ENCODE results near the gene KIF17.
"Not testable (repeated sequence)": the region's sequence is repeated elsewhere in the genome, so short reads cannot be mapped to it uniquely, and the experiment has no call there.

Gene KIF17

DNA sequence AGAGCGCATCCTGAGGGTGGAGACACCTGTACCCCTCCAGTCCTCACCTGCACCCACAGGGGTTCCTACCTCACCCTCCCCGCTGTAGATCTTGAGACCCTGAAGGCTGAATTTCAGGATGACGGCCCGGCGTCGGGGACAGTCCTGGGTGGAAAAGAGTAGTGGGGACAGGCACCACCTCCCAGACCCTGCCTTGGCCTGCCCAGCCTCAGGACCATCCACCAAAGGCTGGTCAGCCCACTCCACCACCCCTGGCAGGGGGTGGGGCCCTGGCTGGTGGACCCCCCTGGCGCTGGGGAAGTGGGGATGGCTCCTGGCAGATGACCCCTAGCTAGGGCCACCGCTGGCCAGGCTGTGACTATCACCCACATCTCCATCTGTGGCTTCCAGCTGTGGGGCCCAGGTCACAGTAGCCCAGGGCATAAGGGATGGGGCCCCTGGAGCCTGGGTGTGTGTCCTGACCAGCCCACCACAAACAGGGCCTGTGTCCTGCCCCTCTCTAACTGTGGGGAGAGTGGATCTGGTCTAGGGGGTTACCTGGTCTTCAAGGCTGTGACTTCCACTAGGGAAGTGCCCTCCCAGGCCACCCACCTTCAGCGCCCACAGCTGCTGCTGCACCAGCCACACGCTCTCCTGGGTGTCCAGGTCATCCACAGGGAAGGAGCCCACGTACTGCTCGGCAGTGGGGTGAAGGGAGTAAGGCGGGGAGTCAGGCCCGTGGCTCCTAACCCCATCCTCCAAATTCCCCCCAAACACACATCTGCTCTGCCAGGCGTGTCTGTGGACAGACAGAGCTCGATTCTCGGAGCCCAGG, 9.3 kb upstream of the KIF17 start:
- DNase-seq: peak; percentile 45

DNA sequence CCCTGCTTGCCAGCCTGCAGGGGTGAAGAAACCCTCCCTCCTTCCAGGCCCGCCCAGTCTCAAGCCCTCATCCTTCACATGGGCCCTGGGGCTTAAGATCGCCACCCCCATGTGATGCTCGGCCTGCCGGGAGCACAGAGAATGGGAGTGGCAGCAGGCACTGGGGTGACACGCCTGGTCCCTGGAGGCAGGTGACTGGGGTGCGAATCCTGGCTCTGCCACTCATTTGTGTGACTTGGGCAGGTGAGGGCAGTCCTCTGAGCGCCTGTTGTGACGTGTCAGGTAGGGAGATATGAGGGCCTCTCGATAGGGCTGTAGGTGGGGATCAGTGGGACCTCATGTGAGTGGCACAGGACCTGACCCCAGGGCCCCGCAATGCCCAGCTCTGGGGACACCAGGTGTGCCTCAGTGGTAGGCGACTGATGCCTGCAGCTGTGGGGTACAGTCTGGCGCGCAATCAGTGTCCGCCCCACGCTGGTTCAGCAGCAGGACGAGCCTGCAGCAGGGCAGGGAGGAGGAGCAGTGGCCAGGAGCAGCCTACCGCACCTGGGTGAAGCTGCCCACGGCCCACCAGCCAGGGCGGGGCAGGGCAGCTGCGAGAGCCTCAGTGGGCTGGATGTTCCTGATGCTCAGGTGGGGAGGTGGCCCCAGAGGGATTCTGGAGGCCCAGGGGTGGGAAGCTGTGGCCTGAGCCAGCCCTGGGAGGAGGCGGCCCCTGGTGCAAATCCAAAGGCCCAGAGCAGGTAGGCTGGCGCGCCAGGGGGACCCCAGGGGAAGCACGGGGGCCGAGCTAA, 8.5 kb upstream of the KIF17 start:
- DNase-seq: peak; percentile 36

DNA sequence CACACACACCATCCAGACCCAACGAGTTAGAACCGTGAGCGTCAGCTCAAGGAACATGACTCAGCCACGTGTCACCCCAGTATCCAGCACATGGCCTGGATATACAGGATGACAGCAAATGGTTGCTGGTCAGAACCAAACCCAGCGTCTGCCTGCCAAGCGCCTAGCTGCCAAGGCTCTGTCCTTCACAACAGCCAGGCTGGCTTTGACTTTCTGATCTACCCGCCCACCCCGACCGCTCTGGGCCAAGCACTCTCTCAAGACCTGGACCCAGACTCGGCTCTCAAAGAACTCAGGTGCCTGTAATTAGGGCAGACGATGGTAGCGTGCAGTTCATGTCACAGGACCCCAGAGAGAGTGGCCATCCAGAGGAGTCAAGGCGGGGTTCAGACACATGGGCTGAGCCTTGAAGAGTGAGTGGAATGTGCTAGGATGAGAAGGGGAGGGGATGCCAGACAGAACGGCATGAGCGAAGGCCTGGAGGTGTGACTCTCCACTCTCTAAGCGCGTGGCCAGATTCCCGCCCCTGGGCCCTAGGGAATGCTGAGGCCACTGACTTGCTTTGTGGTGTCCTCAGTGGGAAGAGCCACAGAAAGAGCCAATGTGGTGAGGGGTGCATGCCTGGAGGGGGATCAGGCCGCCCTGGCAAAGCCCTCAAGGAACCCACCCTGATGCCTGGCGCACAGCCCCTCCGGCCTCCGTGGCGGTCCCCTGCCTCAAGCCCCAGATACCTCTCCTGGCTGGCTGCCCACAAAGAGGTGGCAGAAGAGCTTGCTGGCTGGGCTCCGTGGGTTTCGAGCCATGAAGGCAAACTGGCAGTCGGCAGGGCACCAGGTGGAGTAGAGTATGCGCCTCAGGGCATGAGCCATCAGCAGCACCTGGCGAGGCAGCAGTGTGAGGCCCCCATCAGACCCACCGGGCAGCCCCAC, 7.6 kb upstream of the KIF17 start:
- peak; percentile 48 for DNase-seq

DNA sequence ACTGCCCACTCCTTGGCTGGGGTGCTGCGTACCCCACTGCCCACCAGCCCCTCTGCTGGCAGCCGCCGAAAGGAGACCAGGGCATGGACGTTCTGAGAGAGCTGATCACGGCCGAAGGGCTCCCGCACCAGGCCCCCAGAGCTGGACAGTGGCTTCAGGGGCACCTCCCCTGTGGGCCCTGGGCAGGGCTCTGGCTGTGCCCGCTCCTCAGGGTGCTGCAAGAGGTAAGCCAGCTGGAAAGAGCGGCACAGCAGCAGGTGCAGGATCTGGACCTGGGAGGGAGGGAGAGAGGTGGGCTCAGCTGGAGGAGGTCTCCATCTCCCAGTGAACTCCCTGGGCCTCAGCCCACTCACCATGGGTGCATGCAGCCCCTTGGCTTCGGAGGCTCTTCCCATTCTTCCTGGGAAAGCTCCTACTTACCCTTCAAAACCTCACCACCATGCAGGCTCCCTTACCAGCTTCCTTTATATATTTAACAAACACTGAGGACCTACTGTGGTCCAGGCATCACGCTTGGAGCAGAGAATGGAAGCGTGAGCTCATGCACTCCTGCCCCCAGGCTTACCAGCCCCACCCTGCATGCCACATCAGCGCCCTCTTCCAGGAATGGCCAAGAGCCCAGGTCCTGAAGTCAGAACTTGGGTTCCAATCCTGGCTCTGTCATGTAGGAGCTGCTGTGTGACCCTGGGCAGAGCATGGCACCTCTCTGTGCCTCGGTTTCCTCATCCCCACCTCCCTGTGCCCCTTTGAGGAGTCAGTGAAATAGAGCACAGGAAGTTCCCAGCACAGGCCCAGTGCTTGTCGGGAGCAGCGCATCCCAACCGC, 6.8 kb upstream of the KIF17 start:
- DNase-seq: peak; percentile 23

DNA sequence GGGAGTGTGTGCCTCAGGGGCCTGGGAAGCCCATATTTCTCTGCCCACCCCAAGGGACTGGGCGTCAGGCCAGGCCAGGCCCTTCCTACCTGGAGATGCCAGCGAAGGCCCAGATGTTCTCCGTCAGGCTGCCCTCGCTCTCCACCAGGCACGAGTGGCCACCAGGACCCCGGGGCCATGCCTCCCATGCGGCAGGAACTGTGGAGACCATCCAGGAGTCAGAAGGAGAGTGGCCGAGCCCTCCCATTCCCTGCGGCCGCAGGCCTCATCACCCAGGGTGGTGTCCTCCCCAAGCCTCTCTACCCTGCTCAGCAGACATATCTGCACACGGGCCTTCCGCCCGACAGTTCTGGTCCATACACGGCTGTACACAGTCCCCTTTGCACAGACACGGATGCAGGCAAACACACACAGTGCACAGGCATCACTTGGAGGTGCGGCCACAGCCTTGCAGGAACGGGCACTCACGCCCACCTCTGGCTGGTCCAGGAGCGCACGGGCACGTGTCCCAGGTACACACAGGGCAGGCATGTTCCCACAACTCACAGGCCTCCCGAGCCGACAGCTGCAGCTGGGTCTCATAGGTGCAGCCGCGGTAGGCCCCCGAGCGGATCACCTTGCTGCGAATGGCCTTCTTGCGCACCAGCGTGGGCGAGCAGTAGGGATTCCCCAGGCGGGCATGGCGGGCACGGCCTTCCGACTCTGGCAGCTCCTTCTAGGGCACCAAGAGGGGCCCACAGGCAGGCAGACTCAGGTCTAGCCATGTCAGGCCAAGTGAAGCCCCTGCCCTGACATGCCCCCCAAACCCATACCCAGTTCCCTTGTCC, 5.9 kb upstream of the KIF17 start:
- peak; percentile 46 for DNase-seq

DNA sequence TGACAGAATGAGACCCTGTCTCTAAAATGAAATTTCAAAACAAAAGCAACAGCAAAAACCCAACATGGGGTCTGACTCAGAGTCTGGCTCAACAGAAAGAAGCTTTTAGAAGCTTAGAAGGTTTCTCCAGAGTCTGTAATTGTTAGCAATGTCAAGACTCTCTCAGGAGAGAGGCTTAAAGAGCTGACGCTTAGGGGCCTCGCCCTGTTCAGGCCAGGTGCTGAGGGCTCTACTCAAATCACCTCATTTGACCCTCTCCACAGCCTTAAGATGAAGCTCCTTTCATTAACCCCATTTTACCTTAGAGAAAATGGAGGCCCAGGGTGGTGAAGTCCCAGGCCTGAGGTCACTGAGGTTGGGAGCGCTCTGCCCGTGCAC, 5.3 kb upstream of the KIF17 start:
- peak; percentile 38 for DNase-seq

DNA sequence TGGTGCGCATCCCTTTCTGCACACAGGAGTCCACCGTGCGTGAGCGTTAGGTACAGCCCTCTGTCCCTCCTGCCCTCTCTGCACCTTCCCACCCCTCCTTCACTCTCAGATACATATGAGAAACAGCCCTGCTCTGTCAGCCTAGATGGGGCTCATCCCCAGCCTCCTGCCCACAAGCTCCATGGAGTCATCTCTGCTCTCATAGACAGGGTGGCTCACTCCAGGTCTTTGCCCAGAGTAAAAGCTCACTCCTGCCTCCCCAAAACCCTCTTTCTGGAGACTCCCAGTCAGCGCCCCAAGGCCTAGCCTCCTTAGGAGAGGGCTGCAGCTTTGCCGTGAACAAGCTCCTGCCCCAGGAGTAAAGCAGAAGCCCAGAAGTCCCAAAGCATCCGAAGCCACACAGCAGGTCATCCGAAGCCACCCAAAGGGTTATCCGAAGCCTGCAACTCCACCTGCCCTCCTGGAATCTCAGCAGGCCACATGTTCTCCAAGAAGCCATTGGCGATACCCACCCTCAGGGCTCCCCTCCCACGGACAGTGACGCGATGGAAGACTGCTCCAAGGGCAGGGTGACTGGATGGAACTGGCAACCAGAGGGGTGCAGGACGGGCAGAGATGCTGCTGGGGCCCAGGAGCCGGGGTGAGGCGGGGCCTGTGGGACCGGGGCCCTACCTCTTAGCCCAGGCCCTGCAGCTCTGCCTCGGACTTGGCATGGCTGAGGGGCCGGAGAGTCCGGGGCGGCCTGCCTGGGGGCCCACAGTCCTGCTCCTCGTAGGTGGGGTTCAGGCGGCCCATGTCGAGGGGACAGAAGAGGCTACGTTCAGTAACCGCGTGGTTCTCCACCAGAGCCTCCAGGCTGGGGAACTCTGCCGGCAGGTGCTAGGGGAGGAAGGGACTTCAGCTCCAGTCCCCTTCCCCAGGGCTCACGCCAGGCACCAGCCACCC, 3.6 kb upstream of the KIF17 start:
- no peak for DNase-seq

DNA sequence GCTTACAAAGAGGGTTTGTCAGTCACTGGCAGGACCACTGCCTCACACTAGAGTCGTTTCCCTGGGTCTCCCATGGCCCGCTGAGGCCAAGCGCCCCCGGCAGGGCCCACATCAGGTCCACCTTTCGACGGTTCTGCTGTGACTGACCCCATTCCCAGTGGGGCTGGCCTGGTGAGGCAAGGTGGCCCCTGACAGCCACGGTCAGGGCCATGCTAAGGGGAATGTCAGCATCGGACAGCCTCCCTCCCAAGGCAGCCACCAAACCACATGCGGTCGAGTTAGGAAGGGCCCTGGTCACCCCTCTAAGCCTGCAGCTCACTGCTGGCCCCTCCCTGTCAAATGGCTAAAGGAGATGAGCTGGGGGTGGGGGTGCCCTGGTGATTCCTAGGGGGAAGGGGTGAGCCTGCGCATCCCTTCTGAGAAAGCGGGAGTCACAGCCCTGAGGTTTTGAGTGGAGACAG, 2.9 kb upstream of the KIF17 start:
- DNase-seq: no peak

DNA sequence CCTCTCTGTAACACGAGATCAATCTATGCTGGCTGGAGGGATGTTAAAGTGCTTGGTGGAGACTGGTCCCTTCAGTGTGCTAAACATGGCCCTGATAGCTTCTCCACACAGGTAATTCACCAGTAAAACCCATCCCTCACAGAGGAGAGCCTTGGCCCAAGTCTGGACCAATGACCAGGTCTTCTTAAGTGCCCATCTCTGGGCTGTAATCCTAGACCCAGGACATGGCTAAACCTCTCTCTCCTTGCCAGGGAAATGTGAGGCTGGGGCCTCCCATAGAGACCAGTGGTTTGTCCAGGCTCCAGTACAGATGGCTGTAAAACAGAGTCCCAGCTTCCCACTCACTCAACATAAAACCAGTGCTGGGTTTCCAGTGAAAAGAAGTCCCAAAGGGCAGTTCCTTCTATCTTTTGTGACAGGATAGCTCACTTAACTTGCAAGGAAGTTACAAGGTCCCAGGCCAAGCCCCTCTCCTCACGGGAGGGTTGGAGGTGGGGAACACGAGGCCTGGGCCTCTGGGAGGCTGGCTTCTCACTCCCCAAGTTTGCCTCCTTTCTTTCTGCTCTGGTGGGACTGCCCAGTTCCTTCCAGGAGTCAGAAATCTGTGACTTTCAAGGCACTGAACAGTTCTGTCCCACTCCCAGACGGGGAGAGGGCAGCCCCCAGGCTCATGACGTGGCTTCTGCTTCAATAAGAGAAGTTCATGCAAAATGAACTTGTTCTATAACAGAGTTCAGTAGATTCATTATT, 2.2 kb upstream of the KIF17 start:
- no peak for DNase-seq

DNA sequence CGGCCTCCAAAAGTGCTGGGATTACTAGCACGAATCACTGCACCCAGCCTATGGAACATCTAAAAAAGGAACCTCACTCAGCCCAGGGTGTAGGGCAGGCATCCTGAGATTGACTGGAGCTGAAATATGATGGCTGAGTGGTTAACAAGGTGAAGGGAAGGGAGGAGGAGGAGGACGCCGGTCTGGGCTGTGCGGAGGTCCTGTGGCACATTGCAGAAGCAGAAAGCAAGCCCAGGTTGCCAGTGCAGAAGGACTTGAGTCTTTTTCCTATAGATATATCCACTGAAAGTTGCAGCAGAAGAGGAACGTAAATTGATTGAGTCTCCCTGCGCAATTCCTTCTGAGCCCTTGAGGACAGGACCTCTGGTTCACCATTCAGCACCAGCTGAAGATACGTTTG, 1.5 kb upstream of the KIF17 start:
- no peak for DNase-seq

DNA sequence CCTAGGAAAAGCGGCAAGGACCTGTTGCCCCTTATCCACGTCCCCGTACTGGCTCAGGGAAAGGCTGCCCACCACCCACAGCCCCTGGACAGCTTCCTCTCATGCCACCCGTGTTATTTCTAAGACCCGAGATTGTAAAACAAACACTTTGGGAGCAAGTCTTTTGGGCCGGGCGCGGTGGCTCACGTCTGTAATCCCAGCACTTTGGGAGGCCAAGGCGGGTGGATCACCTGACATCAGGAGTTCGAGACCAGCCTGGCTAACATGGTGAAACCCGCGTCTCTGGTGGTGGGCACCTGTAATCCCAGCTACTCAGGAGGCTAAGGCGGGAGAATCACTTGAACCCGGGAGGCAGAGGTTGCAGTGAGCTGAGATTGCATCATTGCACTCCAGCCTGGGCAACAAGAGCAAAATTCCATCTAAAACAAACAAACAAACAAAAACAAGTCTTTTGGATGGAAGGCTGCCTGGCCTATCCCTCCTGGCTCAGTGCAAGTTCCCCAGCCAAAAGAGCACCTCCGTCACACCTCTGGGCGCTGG, 606 bp upstream of the KIF17 start:
- DNase-seq: not testable (repeated sequence)

DNA sequence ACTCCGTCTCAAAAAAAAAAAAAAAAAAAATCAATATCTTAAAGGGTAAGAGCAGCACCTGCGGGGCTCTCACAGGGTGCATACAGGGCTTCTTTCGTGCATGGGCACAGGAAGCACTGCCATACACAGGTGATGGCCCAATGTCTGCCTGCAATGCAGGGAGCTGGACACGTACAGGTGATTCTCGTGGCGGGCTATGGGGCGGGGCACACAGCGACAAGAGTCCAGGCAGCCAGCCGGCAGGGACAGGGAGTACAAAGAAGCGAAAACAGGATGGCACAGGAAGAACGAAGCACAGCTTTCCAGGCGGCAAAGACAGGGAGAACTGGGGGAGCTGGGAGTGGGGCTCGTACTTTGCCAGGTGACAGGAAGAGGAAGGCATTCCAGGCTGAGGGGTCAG, 1.6 kb downstream of the KIF17 start:
- DNase-seq: no peak

DNA sequence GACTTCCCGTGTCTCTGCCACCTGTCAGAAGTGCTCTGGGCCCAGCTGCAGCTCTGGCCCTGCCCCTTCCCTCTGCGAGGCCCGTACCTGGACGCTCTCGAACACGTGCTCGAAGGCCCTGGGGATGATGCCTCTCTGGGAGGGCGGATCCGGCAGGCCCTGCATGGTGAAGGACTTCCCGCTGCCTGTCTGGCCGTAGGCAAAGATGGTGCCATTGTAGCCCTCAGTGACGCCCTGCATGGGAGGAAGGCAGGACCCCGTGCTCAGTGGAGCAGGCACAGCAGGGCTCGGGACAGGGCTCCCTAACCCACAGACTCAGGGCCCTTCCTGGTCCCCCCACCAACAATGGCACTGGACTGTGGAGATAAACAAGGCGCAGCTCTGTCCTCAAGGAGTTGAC, 2.4 kb downstream of the KIF17 start:
- no peak for DNase-seq

DNA sequence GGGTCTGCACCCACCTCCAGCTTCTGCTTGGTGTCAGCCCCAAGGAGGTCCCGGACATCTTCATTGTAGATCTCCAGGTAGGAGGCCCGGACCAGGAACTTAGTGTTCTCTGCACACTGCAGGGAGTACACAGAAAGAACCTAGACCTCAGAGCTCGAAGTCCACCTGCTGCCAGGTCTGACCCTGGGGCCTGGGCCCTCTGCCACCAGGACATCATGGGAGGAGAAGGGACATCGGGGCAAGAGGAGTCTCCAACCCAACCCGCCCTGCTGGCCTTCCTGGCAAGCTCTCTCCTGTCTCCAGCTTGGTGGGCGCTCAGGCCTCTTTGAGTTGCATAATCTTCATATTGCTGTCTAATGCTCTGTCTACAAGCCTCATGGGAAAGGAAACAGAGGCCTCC, 4.4 kb downstream of the KIF17 start:
- no peak for DNase-seq

DNA sequence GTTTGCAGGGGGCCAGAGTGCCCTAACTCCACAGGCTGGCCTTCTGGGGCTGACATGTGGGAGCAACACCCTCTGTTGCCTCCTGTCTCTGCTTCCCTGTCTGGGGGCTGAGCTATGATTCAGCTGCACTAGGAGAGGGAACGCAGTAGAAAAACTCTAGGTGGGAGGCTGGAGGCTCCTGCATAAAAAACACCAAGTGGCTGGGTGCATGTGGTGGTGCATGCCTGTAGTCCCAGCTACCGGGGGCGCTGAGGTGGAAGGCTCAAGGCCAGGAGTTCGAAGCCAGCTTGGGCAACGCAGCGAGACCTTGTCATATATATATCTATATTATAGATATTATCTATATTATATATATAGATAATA, 5.6 kb downstream of the KIF17 start:
- no peak for DNase-seq

DNA sequence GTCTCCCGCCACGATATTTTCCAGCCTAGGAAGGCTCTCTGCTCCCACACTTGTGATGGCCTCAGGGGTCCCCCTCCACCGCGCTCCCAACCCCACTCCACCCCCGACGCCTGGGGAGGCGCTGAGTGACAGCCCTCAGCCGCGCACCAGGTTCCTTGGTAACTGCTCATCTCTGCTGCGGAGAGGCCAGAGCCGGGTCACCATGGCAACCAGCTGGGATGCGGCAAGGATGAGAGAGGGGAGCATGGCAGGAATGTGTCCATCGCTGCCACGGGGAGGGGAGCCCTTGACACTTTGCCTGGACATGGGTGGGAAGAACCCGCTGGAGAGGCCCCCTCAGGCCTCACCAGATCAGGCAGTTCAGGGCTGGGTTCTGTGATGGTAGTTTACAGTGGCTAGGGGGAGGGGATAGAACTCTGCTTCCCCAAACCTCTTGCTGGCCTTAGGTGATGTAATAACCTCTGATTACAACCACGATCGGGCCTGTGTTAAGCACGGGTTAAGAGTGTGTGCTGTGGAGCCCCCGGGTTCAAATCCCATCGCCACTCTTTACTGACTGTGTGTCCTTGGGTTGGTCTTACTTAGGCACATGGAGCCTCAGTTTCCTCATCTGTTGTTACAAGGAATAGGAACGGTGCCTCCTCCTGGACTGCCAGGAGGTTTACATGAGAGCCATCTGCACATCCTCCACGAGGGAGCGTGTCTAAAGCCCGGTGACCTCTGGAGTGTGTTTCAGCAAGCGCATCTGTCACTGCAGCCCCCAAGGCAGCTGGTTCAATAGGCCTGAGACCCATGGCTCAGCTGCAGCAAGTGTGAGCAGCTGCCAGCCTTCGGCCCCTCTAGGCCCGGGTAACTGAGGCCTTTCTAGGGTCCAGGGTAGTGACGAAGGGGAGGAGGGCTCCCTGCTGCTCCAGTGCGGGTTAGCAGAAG, 6.3 kb downstream of the KIF17 start:
- no peak for DNase-seq

DNA sequence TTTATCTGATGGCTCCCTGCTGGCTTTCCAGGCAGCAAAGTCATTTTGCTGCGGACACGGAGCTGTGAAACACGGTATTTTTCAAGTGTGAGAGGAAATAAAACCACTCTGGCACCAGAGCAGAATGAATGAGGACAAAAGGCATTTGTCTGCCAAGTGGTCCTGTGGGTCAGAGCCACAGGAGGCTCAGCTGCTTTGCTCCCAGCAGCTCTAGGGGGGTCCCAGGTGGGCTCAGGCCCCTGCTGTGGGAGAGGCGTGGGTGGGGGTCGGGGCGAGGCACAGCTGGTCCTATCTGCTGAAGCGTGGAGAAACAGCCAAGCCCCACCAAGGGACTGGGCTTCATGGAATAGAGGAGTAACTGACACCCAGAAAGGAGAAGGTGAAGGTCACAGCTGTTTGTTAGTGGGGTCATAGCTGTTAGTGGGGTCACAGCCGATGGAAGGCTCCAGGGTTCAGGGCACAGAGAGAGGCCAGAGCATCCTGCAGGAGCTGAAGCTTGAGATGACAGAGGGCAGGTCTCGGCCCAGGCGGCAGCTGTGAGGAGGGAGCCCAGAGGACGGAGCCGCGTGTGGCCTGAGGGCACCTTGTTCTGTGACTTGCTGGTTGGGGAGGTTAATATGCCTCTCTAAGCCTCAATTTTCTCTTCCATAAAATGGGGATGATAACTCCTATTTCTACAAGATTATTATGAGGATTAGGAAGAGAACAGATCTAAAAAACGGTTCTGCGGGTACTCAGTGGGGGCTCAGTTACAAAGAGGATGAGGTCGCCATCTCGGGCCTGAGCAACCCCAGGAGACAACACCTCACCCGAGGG, 7.1 kb downstream of the KIF17 start:
- DNase-seq: no peak

All from activated CD8-positive, alpha-beta memory T cell treated with anti-CD3 and anti-CD28 coated beads, Interleukin-2, amount 50 U/mL, for 48 hours (primary cell).